Astrocyte (in vitro differentiated cells and primary cell): ENCODE data around the gene C1orf159. TPM values are rescaled to one million over a fixed set of nuclear protein-coding genes. Genes with fewer than 3 reads are reported as not detected.

Source experiments
- DNase-seq: peaks from one replicate; pipeline ENCODE4 v3.0.0-alpha.2; 2010; ENCODE audit warnings: low read depth
- FAIRE-seq: peaks from 2 replicates; lab custom pipeline; 2011; peaks lifted over from hg19 to GRCh38; lab: Jason Lieb, UNC
- H2AFZ ChIP-seq: 2 replicates; pipeline ENCODE4 v1.6.0; 2012; ENCODE audit warnings: low read depth, low read length, inconsistent platforms
- H3K27ac ChIP-seq: 2 replicates; pipeline ENCODE4 v1.5.1; 2011; ENCODE audit warnings: low read depth, low read length, inconsistent platforms
- H3K27me3 ChIP-seq: 2 replicates; pipeline ENCODE4 v1.6.0; 2011; ENCODE audit warnings: low read length, inconsistent platforms; ENCODE audit not compliant: insufficient read depth
- H3K36me3 ChIP-seq: 2 replicates; pipeline ENCODE4 v1.5.1; 2011; ENCODE audit warnings: low read length, inconsistent platforms; ENCODE audit not compliant: insufficient read depth
- H3K4me1 ChIP-seq: 2 replicates; pipeline ENCODE4 v1.5.1; 2011; ENCODE audit warnings: low read length, inconsistent platforms; ENCODE audit not compliant: insufficient read depth
- H3K4me2 ChIP-seq: 2 replicates; pipeline ENCODE4 v1.6.0; 2012; ENCODE audit warnings: low read length, inconsistent platforms
- H3K4me3 ChIP-seq: 2 replicates; pipeline ENCODE4 v1.5.1; 2011; ENCODE audit warnings: low read depth, mild to moderate bottlenecking, low read length, inconsistent platforms; ENCODE audit not compliant: insufficient read depth
- H3K79me2 ChIP-seq: 2 replicates; pipeline ENCODE4 v1.6.0; 2012; ENCODE audit warnings: mild to moderate bottlenecking, low read length, inconsistent platforms; ENCODE audit not compliant: insufficient read depth
- H3K9ac ChIP-seq: 2 replicates; pipeline ENCODE4 v1.6.0; 2012; ENCODE audit warnings: mild to moderate bottlenecking, low read length, inconsistent platforms
- H3K9me3 ChIP-seq: 2 replicates; pipeline ENCODE4 v1.5.1; 2012; ENCODE audit warnings: low read depth, mild to moderate bottlenecking, low read length, inconsistent platforms; ENCODE audit not compliant: insufficient read depth
- H4K20me1 ChIP-seq: 2 replicates; pipeline ENCODE4 v1.6.0; 2012; ENCODE audit warnings: low read length, inconsistent platforms; ENCODE audit not compliant: insufficient read depth
- H3K27ac Mint-ChIP-seq: one replicate; pipeline ENCODE4 v1.8.0; 2021; ENCODE audit warnings: mild to moderate bottlenecking, mixed read lengths; ENCODE audit not compliant: unreplicated experiment
- H3K27me3 Mint-ChIP-seq: one replicate; pipeline ENCODE4 v1.8.0; 2021; ENCODE audit warnings: low read depth, mixed read lengths; ENCODE audit not compliant: unreplicated experiment
- H3K36me3 Mint-ChIP-seq: one replicate; pipeline ENCODE4 v1.8.0; 2021; ENCODE audit warnings: low read depth, mixed read lengths; ENCODE audit not compliant: unreplicated experiment
- H3K4me1 Mint-ChIP-seq: one replicate; pipeline ENCODE4 v1.8.0; 2021; ENCODE audit warnings: low read depth, mixed read lengths; ENCODE audit not compliant: unreplicated experiment
- H3K4me3 Mint-ChIP-seq: one replicate; pipeline ENCODE4 v1.8.0; 2021; ENCODE audit warnings: mild to moderate bottlenecking, moderate library complexity, mixed read lengths; ENCODE audit not compliant: unreplicated experiment
- H3K9me3 Mint-ChIP-seq: one replicate; pipeline ENCODE4 v1.8.0; 2021; ENCODE audit warnings: mild to moderate bottlenecking, mixed read lengths; ENCODE audit not compliant: unreplicated experiment
- CTCF ChIP-seq: IDR thresholded peaks from 2 replicates; pipeline ENCODE4 v1.5.1; 2011; ENCODE audit warnings: low read depth, mild to moderate bottlenecking, inconsistent platforms, low read length, moderate library complexity; ENCODE audit not compliant: insufficient read depth
- EZH2 ChIP-seq: IDR thresholded peaks from 2 replicates; pipeline ENCODE4 v1.6.1; 2012; ENCODE audit warnings: mild to moderate bottlenecking, low read length, inconsistent platforms; ENCODE audit not compliant: insufficient read depth
- total RNA-seq: library from RNA; stranded (reverse); gene quantifications from 2 replicates; pipeline ENCODE4 v1.2.1, GENCODE V29; 2021

C1orf159 gene
- total RNA-seq, 1 donor from 2014 or later: 13.9 TPM

GRCh38 chr1:1120866-1121591, 5.1 kb upstream of the C1orf159 start:
- no peak for DNase-seq

GRCh38 chr1:1120096-1120495, 4.2 kb upstream of the C1orf159 start:
- H4K20me1 ChIP-seq: no peaks in the 10 kb centered on the region
- H3K36me3 Mint-ChIP-seq: no peaks in the 10 kb centered on the region
- no peak overlapping the region for H3K27ac Mint-ChIP-seq
- H3K4me1 ChIP-seq: no peaks in the 10 kb centered on the region
- no peak overlapping the region for H2AFZ ChIP-seq
- H3K4me2 ChIP-seq: no peak overlapping the region
- peaks cover 1% of the 10 kb centered on the region for H3K79me2 ChIP-seq
- no peak overlapping the region for H3K4me3 Mint-ChIP-seq
- H3K27me3 Mint-ChIP-seq: peaks cover 21% of the 10 kb centered on the region
- no peak overlapping the region for H3K27ac ChIP-seq
- H3K4me3 ChIP-seq: no peak overlapping the region
- peaks cover 4% of the 10 kb centered on the region for H3K9me3 ChIP-seq
- no peak for DNase-seq
- no peaks in the 10 kb centered on the region for H3K36me3 ChIP-seq
- TF ChIP-seq CTCF (no peak), EZH2 (no peak)
- FAIRE-seq: no peak
- H3K4me1 Mint-ChIP-seq: no peaks in the 10 kb centered on the region
- H3K9ac ChIP-seq: no peak overlapping the region
- H3K9me3 Mint-ChIP-seq: no peaks in the 10 kb centered on the region
- H3K27me3 ChIP-seq: peaks cover 3% of the 10 kb centered on the region

More at GRCh38 chr1:1120866-1121591, 5.1 kb upstream of the C1orf159 start:
- no peaks in the 10 kb centered on the region for H3K36me3 Mint-ChIP-seq
- H3K27me3 ChIP-seq: peaks cover 3% of the 10 kb centered on the region
- H3K79me2 ChIP-seq: no peaks in the 10 kb centered on the region
- peaks cover 4% of the 10 kb centered on the region for H3K9me3 ChIP-seq
- H3K27ac ChIP-seq: no peak overlapping the region
- no peak overlapping the region for H2AFZ ChIP-seq
- H3K4me3 ChIP-seq: no peak overlapping the region
- peaks cover 24% of the 10 kb centered on the region for H3K27me3 Mint-ChIP-seq
- no peak overlapping the region for H3K4me2 ChIP-seq
- no peak overlapping the region for H3K4me3 Mint-ChIP-seq
- H3K9ac ChIP-seq: no peak overlapping the region
- no peaks in the 10 kb centered on the region for H4K20me1 ChIP-seq
- no peaks in the 10 kb centered on the region for H3K4me1 Mint-ChIP-seq
- FAIRE-seq: no peak
- TF ChIP-seq EZH2 (no peak), CTCF (no peak)
- H3K4me1 ChIP-seq: no peaks in the 10 kb centered on the region
- H3K36me3 ChIP-seq: no peaks in the 10 kb centered on the region
- no peak overlapping the region for H3K27ac Mint-ChIP-seq
- no peaks in the 10 kb centered on the region for H3K9me3 Mint-ChIP-seq

- Mint-ChIP-seq H3K4me1 (no peaks in the 10 kb centered on the region), H3K36me3 (no peaks in the 10 kb centered on the region), H3K27me3 (peaks cover 21% of the 10 kb centered on the region), H3K27ac (no peak overlapping the region), H3K4me3 (no peak overlapping the region), H3K9me3 (no peaks in the 10 kb centered on the region)
- Histone ChIP-seq H3K4me3 (no peak overlapping the region), H3K79me2 (peaks cover 8% of the 10 kb centered on the region), H3K9me3 (peaks cover 4% of the 10 kb centered on the region), H3K27me3 (peaks cover 3% of the 10 kb centered on the region), H3K27ac (no peak overlapping the region), H3K9ac (no peak overlapping the region), H2AFZ (no peak overlapping the region), H3K4me2 (no peak overlapping the region), H3K4me1 (no peaks in the 10 kb centered on the region), H3K36me3 (no peaks in the 10 kb centered on the region), H4K20me1 (no peaks in the 10 kb centered on the region)
- DNase-seq (no peak), FAIRE-seq (no peak)
- TF ChIP-seq EZH2: no peak
- TF ChIP-seq CTCF: no peak
Observed at GRCh38 chr1:1119272-1119890, 3.5 kb upstream of the C1orf159 start.
